ENCODE measurements around the gene KRTAP10-12.

Gene KRTAP10-12

GRCh38 chr21:44736291-44737004, 39.5 kb downstream of the KRTAP10-12 start:
- DNase-seq (ENCODE audit: low spot score): peak; percentile 73
- peak overlapping the region; percentile 30 for H3K27ac ChIP-seq
- ChIA-PET CTCF (interaction anchor here (0.5 kb wide), 1 partner anchor 78 kb away, joined by 3 read pairs; no protein-coding TSS in a partner anchor), POLR2A (ENCODE audit: low non-redundant PET) (no interaction called here)
- TF ChIP-seq CTCF (conservative IDR thresholded peaks at IDR 0.05; ENCODE audit: low read depth): no peak

DNA sequence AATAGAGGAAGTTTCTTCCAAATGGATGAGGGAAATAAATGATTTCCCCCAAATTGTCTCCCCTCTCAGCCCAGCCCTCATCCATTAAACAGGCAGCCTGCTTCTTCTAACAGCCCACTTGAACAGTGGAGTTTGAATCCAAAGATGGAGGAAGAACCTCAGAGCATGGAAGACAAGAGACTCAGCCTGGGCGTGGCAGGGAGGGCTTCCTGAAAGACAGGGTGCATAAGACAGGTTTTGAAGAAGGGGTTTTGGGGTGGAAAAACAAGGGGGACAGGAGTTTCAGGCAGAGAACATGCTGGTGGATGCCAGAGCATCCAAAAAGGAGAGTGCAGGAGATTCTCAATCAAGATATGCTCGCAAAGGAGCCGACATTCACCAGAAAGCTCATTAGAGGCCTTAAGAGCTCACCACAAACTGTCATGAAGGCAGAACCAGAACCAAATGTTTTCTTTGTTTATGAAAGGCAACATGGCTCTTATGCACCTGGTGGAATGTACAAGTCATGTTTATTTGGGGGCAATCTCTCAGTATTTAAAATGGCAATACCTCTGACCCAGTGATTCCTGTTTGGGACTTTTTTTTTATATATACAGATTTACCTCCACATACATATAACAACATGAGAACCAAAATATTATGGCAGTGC, 40.9 kb downstream of the KRTAP10-12 start:
- POLR2A ChIA-PET (ENCODE audit: low non-redundant PET): no interaction called here
- CTCF ChIA-PET: interaction anchor here (0.6 to 0.7 kb wide), 2 partner anchors 228 to 721 kb away, joined by 3 to 8 read pairs; no protein-coding TSS in a partner anchor
- no peak for TF ChIP-seq CTCF (conservative IDR thresholded peaks at IDR 0.05; ENCODE audit: low read depth)
- H3K27ac ChIP-seq: no peak overlapping the region
- no peak for DNase-seq (ENCODE audit: low spot score)

- H3K27ac ChIP-seq: no peak overlapping the region
- no peak for DNase-seq (ENCODE audit: low spot score)
- ChIA-PET CTCF (interaction anchor here (0.6 to 0.7 kb wide), 2 partner anchors 229 to 721 kb away, joined by 3 to 8 read pairs; no protein-coding TSS in a partner anchor), POLR2A (ENCODE audit: low non-redundant PET) (no interaction called here)
- TF ChIP-seq CTCF (conservative IDR thresholded peaks at IDR 0.05; ENCODE audit: low read depth): no peak
These were observed 41.6 kb downstream of the KRTAP10-12 start for GRCh38 chr21:44738621-44739020.

GRCh38 chr21:44739316-44739715, 42.3 kb downstream of the KRTAP10-12 start:
- TF ChIP-seq CTCF (conservative IDR thresholded peaks at IDR 0.05; ENCODE audit: low read depth): no peak
- H3K27ac ChIP-seq: no peak overlapping the region
- ChIA-PET CTCF (interaction anchor here (1.5 to 2.1 kb wide), 2 partner anchors 54 to 229 kb away, joined by 4 to 10 read pairs; no protein-coding TSS in a partner anchor), POLR2A (ENCODE audit: low non-redundant PET) (no interaction called here)
- DNase-seq (ENCODE audit: low spot score): no peak

- no peak for TF ChIP-seq CTCF (conservative IDR thresholded peaks at IDR 0.05; ENCODE audit: low read depth)
- ChIA-PET CTCF (interaction anchor here (1.5 to 2.1 kb wide), 2 partner anchors 53 to 230 kb away, joined by 4 to 10 read pairs; no protein-coding TSS in a partner anchor), POLR2A (ENCODE audit: low non-redundant PET) (no interaction called here)
- no peak for DNase-seq (ENCODE audit: low spot score)
- no peak overlapping the region for H3K27ac ChIP-seq
These were observed 43.8 kb downstream of the KRTAP10-12 start for GRCh38 chr21:44740742-44741141.

- no peak for TF ChIP-seq CTCF (conservative IDR thresholded peaks at IDR 0.05; ENCODE audit: low read depth)
- ChIA-PET CTCF (interaction anchor here (0.9 to 2.5 kb wide), 9 partner anchors 9 to 236 kb away, joined by 3 to 21 read pairs (median 5); no protein-coding TSS in a partner anchor), POLR2A (ENCODE audit: low non-redundant PET) (no interaction called here)
- DNase-seq (ENCODE audit: low spot score): no peak
- no peak overlapping the region for H3K27ac ChIP-seq
These were observed 44.9 kb downstream of the KRTAP10-12 start for GRCh38 chr21:44741921-44742320.
